H1 (cell line): ENCODE data around the gene DSTN. TPM values are rescaled to one million over a fixed set of nuclear protein-coding genes. Genes with fewer than 3 reads are reported as not detected.

Experiments
- CTCF ChIA-PET: fragments of 300-600 bp; sonication (Branson Sonifier 250); formaldehyde crosslinking; loops from one replicate; lab custom pipeline; 2021; ENCODE audit not compliant: partially characterized antibody; lab: Charles Lee
- POLR2A ChIA-PET: fragments of 300-600 bp; sonication (Branson Sonifier 250); formaldehyde crosslinking; loops from one replicate; lab custom pipeline; 2021; ENCODE audit warnings: inconsistent platforms; ENCODE audit not compliant: partially characterized antibody; lab: Charles Lee
- DNase-seq, 2 experiments: peaks; one replicate each; pipeline versions ENCODE4 v3.0.0 to v3.0.0-alpha.2; 2010 to 2022; ENCODE audit warnings: low spot score in 2 of 2, low read depth in 1 of 2, mixed read lengths in 1 of 2
- FAIRE-seq: peaks from 2 replicates; lab custom pipeline; 2011; peaks lifted over from hg19 to GRCh38; lab: Jason Lieb, UNC
- H2AFZ ChIP-seq: 2 replicates; pipeline ENCODE4 v1.8.1; 2012; ENCODE audit warnings: low read length, inconsistent platforms
- H2AK5ac ChIP-seq: 2 replicates; pipeline ENCODE4 v1.6.1; 2013; ENCODE audit warnings: low read depth, low read length
- H2BK120ac ChIP-seq: replicated peaks from 2 replicates; pipeline ENCODE3; 2013; ENCODE audit warnings: low read depth, low read length, inconsistent platforms
- H2BK12ac ChIP-seq: 2 replicates; pipeline ENCODE4 v1.6.1; 2013; ENCODE audit warnings: low read depth, low read length
- H2BK15ac ChIP-seq: 2 replicates; pipeline ENCODE4 v1.6.1; 2013; ENCODE audit warnings: low read length
- H2BK20ac ChIP-seq: 2 replicates; pipeline ENCODE4 v1.6.1; 2013; ENCODE audit warnings: low read length
- H2BK5ac ChIP-seq: 2 replicates; pipeline ENCODE4 v1.6.1; 2013; ENCODE audit warnings: low read depth, low read length
- H3K14ac ChIP-seq: 2 replicates; pipeline ENCODE4 v1.6.1; 2013; ENCODE audit warnings: inconsistent platforms; ENCODE audit not compliant: insufficient read length
- H3K18ac ChIP-seq: 2 replicates; pipeline ENCODE4 v1.6.1; 2013; ENCODE audit warnings: low read length; ENCODE audit errors: extremely low read depth
- H3K23ac ChIP-seq: 2 replicates; pipeline ENCODE4 v1.6.1; 2013; ENCODE audit warnings: inconsistent platforms; ENCODE audit not compliant: insufficient read length
- H3K23me2 ChIP-seq: 2 replicates; pipeline ENCODE4 v1.6.1; 2013; ENCODE audit warnings: low read depth, low read length
- H3K27ac ChIP-seq: 2 replicates; pipeline ENCODE4 v1.6.1; 2011; ENCODE audit warnings: low read depth, low read length, inconsistent platforms
- H3K27me3 ChIP-seq, 4 experiments: replicated peaks in 1 of 4; 1 replicate in 1 of 4; 2 replicates in 3 of 4; pipeline versions ENCODE4 v1.6.1 to v1.8.1; 2011 to 2013; ENCODE audit warnings: low read length in 3 of 4, mild to moderate bottlenecking in 3 of 4, inconsistent platforms in 2 of 4, mixed read lengths in 2 of 4, moderate library complexity in 1 of 4; ENCODE audit not compliant: control insufficient read depth in 3 of 4, insufficient read depth in 3 of 4; ENCODE audit errors: extremely low read depth in 1 of 4
- H3K36me3 ChIP-seq, 4 experiments: 2 replicates each; pipeline versions ENCODE4 v1.6.1 to v1.8.1; 2011 to 2013; ENCODE audit warnings: mild to moderate bottlenecking in 4 of 4, low read length in 3 of 4, moderate library complexity in 2 of 4, control low read depth in 1 of 4, inconsistent platforms in 1 of 4; ENCODE audit not compliant: insufficient read depth in 4 of 4, control insufficient read depth in 2 of 4
- H3K4ac ChIP-seq: replicated peaks from 2 replicates; pipeline ENCODE3; 2013; ENCODE audit warnings: low read length, low read depth, mixed read lengths, inconsistent platforms; ENCODE audit not compliant: insufficient read length
- H3K4me1 ChIP-seq, 4 experiments: replicated peaks in 1 of 4; 1 replicate in 1 of 4; 2 replicates in 3 of 4; pipeline versions ENCODE4 v1.6.1 to v1.8.1; 2011 to 2013; ENCODE audit warnings: low read length in 3 of 4, inconsistent platforms in 2 of 4, mixed read lengths in 1 of 4; ENCODE audit not compliant: insufficient read depth in 4 of 4, control insufficient read depth in 3 of 4
- H3K4me2 ChIP-seq, 2 experiments: 2 replicates each; pipeline versions ENCODE4 v1.6.1 to v1.8.1; 2011 to 2013; ENCODE audit warnings: low read depth in 2 of 2, low read length in 2 of 2, control low read depth in 1 of 2, inconsistent platforms in 1 of 2, mild to moderate bottlenecking in 1 of 2; ENCODE audit not compliant: insufficient read depth in 1 of 2
- H3K4me3 ChIP-seq, 4 experiments: fragments of 200-600, 300-600 bp in 1 of 4; sonication (generic), shearing (Covaris generic), sonication (Bioruptor Twin) in 1 of 4; 2 replicates each; pipeline versions ENCODE4 v1.5.1 to v1.8.1; 2011 to 2016; ENCODE audit warnings: low read length in 4 of 4, low read depth in 3 of 4, control low read depth in 2 of 4, inconsistent platforms in 2 of 4, mild to moderate bottlenecking in 2 of 4, mixed read lengths in 1 of 4, moderate library complexity in 1 of 4; ENCODE audit not compliant: insufficient read depth in 2 of 4; ENCODE audit errors: extremely low read depth in 1 of 4
- H3K56ac ChIP-seq: replicated peaks from 2 replicates; pipeline ENCODE3; 2013; ENCODE audit warnings: low read depth, mild to moderate bottlenecking, mixed read lengths, low read length, inconsistent platforms; ENCODE audit not compliant: insufficient read length
- H3K79me1 ChIP-seq: 2 replicates; pipeline ENCODE4 v1.6.1; 2013; ENCODE audit warnings: low read depth, low read length, control low read depth
- H3K79me2 ChIP-seq, 2 experiments: 2 replicates each; pipeline versions ENCODE4 v1.6.1 to v1.8.1; 2012 to 2013; ENCODE audit warnings: low read length in 2 of 2, mild to moderate bottlenecking in 2 of 2, inconsistent platforms in 1 of 2; ENCODE audit not compliant: insufficient read depth in 2 of 2, control insufficient read depth in 1 of 2
- H3K9ac ChIP-seq, 4 experiments: replicated peaks in 1 of 4; 1 replicate in 1 of 4; 2 replicates in 3 of 4; pipeline versions ENCODE4 v1.6.1 to v1.8.1; 2011 to 2013; ENCODE audit warnings: low read depth in 3 of 4, low read length in 3 of 4, control low read depth in 2 of 4, mild to moderate bottlenecking in 2 of 4, moderate library complexity in 2 of 4, inconsistent platforms in 1 of 4; ENCODE audit errors: extremely low read depth in 1 of 4
- H3K9me3 ChIP-seq, 2 experiments: 2 replicates each; pipeline versions ENCODE4 v1.6.1 to v1.8.1; 2012 to 2013; ENCODE audit warnings: mild to moderate bottlenecking in 2 of 2, moderate library complexity in 2 of 2, control low read depth in 1 of 2, inconsistent platforms in 1 of 2, low read depth in 1 of 2, low read length in 1 of 2, mixed read lengths in 1 of 2; ENCODE audit not compliant: insufficient read depth in 2 of 2
- H4K20me1 ChIP-seq, 2 experiments: replicated peaks in 1 of 2; 2 replicates each; pipeline versions ENCODE3 to v1.8.1; 2011 to 2013; ENCODE audit warnings: inconsistent platforms in 2 of 2, low read length in 2 of 2, mild to moderate bottlenecking in 1 of 2; ENCODE audit not compliant: insufficient read depth in 2 of 2, control insufficient read depth in 1 of 2
- H4K5ac ChIP-seq: 2 replicates; pipeline ENCODE4 v1.6.1; 2013; ENCODE audit warnings: low read length, low read depth, mixed read lengths, inconsistent platforms; ENCODE audit not compliant: insufficient read length
- H4K8ac ChIP-seq: 2 replicates; pipeline ENCODE4 v1.8.0; 2013; ENCODE audit warnings: mild to moderate bottlenecking, moderate library complexity, low read length, inconsistent platforms; ENCODE audit not compliant: insufficient read depth; ENCODE audit errors: extremely low read depth
- H4K91ac ChIP-seq: replicated peaks from 2 replicates; pipeline ENCODE3; 2013; ENCODE audit warnings: low read length, mixed read lengths, inconsistent platforms; ENCODE audit not compliant: insufficient read length
- GABPA ChIP-seq: IDR thresholded peaks from 2 replicates; pipeline ENCODE4 v1.6.1; 2011; ENCODE audit warnings: mild to moderate bottlenecking, low read length, moderate library complexity, borderline replicate concordance; ENCODE audit not compliant: insufficient read depth
- MAFK ChIP-seq: IDR thresholded peaks from 2 replicates; pipeline ENCODE4 v1.6.1; 2012; ENCODE audit warnings: low read depth, mild to moderate bottlenecking, improper control_type of control experiment, low read length
- NANOG ChIP-seq: IDR thresholded peaks from 2 replicates; pipeline ENCODE4 v1.6.1; 2011; ENCODE audit warnings: low read length, low read depth, mild to moderate bottlenecking, inconsistent platforms; ENCODE audit not compliant: insufficient read depth, poor library complexity, severe bottlenecking
- RAD21 ChIP-seq, 2 experiments: IDR thresholded peaks in 1 of 2; conservative IDR thresholded peaks in 1 of 2; 2 replicates each; pipeline ENCODE4 v1.6.1; 2011; ENCODE audit warnings: low read depth in 2 of 2, low read length in 2 of 2, improper control_type of control experiment in 1 of 2, inconsistent platforms in 1 of 2, mild to moderate bottlenecking in 1 of 2, moderate library complexity in 1 of 2
- RBBP5 ChIP-seq: IDR thresholded peaks from 2 replicates; pipeline ENCODE4 v1.7.1; 2012; ENCODE audit warnings: low read depth, mild to moderate bottlenecking, inconsistent platforms, low read length, moderate library complexity, borderline replicate concordance
- SIN3A ChIP-seq, 2 experiments: IDR thresholded peaks in 1 of 2; conservative IDR thresholded peaks in 1 of 2; 2 replicates each; pipeline ENCODE4 v1.6.1; 2011 to 2012; ENCODE audit warnings: low read length in 2 of 2, improper control_type of control experiment in 1 of 2, low read depth in 1 of 2, mild to moderate bottlenecking in 1 of 2
- whole genome bisulfite sequencing, 2 experiments: shearing (Covaris generic) in 1 of 2; methylation state at CpG; one replicate each; pipeline versions ENCODE4 v1.1.6 to v1.1.7; 2013 to 2015; ENCODE audit warnings: low lambda C conversion rate in 2 of 2, mixed read lengths in 2 of 2, inconsistent platforms in 1 of 2, low coverage in 1 of 2, missing lambda C conversion rate in 1 of 2; ENCODE audit not compliant: insufficient replicate concordance in 2 of 2, insufficient coverage in 1 of 2, insufficient read length in 1 of 2; ENCODE audit errors: extremely low coverage in 1 of 2, missing lambda C conversion rate in 1 of 2; 5-methylcytosine and 5-hydroxymethylcytosine counted together
- polyA plus RNA-seq, 7 experiments: library from polyadenylated mRNA; depleted of rRNA in 3 of 7; stranded (reverse) in 5 of 7; unstranded in 2 of 7; fragments of >200 nt in 5 of 7; fragments of 200-250 nt in 2 of 7; gene quantifications; 1 replicate in 5 of 7; 2 replicates in 1 of 7; 4 replicates in 1 of 7; pipeline versions ENCODE4 v1.2.1 to v1.2.3, GENCODE V29; 2011 to 2013; ENCODE audit warnings: missing spikeins in 2 of 7, mixed read lengths in 2 of 7
- total RNA-seq: library from RNA; stranded (reverse); fragmentation: NEBNext Ultra II Directional; extraction: Animal tissue kit (Norgen Biotek cat#: 25700); gene quantifications from 2 replicates; pipeline ENCODE4 v1.2.1, GENCODE V29; 2021
- TF ChIP-seq, protein P1 (sequence below), 3 experiments: IDR thresholded peaks; 1 replicate in 2 of 3; 2 replicates in 1 of 3; pipeline versions ENCODE4 v1.5.1 to v1.6.1; 2011; ENCODE audit warnings: low read length in 3 of 3, mild to moderate bottlenecking in 3 of 3, inconsistent platforms in 2 of 3, low read depth in 1 of 3, moderate library complexity in 1 of 3; ENCODE audit not compliant: insufficient read depth in 1 of 3; ENCODE audit errors: control extremely low read depth in 1 of 3
- TF ChIP-seq, protein P2 (sequence below): IDR thresholded peaks from 2 replicates; pipeline ENCODE4 v1.6.1; 2012; ENCODE audit warnings: inconsistent platforms
- TF ChIP-seq, protein P3 (sequence below): IDR thresholded peaks from 2 replicates; pipeline ENCODE4 v1.6.1; 2011; ENCODE audit warnings: low read depth, mild to moderate bottlenecking, low read length; ENCODE audit not compliant: insufficient read depth

Gene DSTN
- total and polyA plus RNA-seq, 2 of the 8 experiments (the other 6 are each of a cell fraction or from before 2014, with no cell fraction given) = 43.3 to 208 TPM

DNA sequence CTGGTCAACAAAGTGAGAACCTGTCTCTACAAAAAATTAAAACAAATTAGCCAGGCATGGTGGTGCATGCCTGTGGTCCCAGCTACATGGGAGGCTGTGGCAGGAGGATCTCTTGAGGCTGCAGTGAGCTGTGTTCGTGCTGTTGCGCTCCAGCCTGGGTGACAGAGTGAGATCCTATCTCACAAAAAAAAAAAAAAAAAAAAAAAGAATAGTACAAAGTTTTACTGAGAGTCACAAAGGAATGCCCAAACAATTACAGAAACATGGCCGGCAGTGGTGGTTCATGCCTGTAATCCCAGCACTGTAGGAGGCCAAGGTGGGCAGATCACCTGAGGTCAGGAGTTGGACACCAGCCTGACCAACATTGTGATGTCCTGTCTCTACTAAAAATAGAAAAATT is 14.8 kb upstream of the DSTN start:
- no peak overlapping the region for H3K56ac ChIP-seq
- H3K79me2 ChIP-seq = no peaks in the 10 kb centered on the region
- H3K4me2 ChIP-seq = no peak overlapping the region
- H2BK15ac ChIP-seq = no peak overlapping the region
- H4K5ac ChIP-seq = no peak overlapping the region
- CTCF ChIA-PET = no interaction called here
- no peak overlapping the region for H2AFZ ChIP-seq
- no peak overlapping the region for H3K18ac ChIP-seq
- H2BK5ac ChIP-seq = no peak overlapping the region
- H3K4ac ChIP-seq = no peak overlapping the region
- H3K23me2 ChIP-seq = no peaks in the 10 kb centered on the region
- no peak overlapping the region for H4K91ac ChIP-seq
- FAIRE-seq (no peak), DNase-seq (no peak)
- H2BK12ac ChIP-seq = no peak overlapping the region
- H3K27ac ChIP-seq = no peak overlapping the region
- no peak overlapping the region for H2AK5ac ChIP-seq
- H2BK20ac ChIP-seq = no peak overlapping the region
- H3K36me3 ChIP-seq = no peaks in the 10 kb centered on the region
- no peak overlapping the region for H3K9ac ChIP-seq
- WGBS, 2 experiments = 85% methylated on average over 3 of the region's 3 CpGs; no CpG with 5 or more reads in 1 of the 2 experiments
- peaks cover 6 to 10% (median 8%) of the 10 kb centered on the region in 4 experiments; a peak in 5 of 7 replicates for H3K4me1 ChIP-seq
- no peak overlapping the region for H2BK120ac ChIP-seq
- no peak overlapping the region for H3K4me3 ChIP-seq
- no peaks in the 10 kb centered on the region for H3K9me3 ChIP-seq
- no peak overlapping the region for H3K14ac ChIP-seq
- H3K23ac ChIP-seq = no peak overlapping the region
- no peaks in the 10 kb centered on the region for H4K20me1 ChIP-seq
- no peaks in the 10 kb centered on the region for H3K27me3 ChIP-seq
- no peaks in the 10 kb centered on the region for H3K79me1 ChIP-seq
- POLR2A ChIA-PET = interaction anchor here (1.0 kb wide), 1 partner anchor 11 kb away, joined by 3 read pairs; no protein-coding TSS in a partner anchor
- H4K8ac ChIP-seq = no peak overlapping the region
- TF ChIP-seq SIN3A (conservative IDR thresholded peaks at IDR 0.05 in 1 of 2, IDR thresholded peaks at IDR 0.05 in 1 of 2; ENCODE audit: low read depth in 1 of 2, low read length in 2 of 2) = no peak
- TF ChIP-seq, protein P1, sequence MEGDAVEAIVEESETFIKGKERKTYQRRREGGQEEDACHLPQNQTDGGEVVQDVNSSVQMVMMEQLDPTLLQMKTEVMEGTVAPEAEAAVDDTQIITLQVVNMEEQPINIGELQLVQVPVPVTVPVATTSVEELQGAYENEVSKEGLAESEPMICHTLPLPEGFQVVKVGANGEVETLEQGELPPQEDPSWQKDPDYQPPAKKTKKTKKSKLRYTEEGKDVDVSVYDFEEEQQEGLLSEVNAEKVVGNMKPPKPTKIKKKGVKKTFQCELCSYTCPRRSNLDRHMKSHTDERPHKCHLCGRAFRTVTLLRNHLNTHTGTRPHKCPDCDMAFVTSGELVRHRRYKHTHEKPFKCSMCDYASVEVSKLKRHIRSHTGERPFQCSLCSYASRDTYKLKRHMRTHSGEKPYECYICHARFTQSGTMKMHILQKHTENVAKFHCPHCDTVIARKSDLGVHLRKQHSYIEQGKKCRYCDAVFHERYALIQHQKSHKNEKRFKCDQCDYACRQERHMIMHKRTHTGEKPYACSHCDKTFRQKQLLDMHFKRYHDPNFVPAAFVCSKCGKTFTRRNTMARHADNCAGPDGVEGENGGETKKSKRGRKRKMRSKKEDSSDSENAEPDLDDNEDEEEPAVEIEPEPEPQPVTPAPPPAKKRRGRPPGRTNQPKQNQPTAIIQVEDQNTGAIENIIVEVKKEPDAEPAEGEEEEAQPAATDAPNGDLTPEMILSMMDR (IDR thresholded peaks at IDR 0.05; ENCODE audit: control extremely low read depth in 1 of 3, insufficient read depth in 1 of 3, low read depth in 1 of 3, low read length in 3 of 3) = no peak
- TF ChIP-seq RBBP5 = no peak
- TF ChIP-seq MAFK = no peak
- TF ChIP-seq, protein P2, sequence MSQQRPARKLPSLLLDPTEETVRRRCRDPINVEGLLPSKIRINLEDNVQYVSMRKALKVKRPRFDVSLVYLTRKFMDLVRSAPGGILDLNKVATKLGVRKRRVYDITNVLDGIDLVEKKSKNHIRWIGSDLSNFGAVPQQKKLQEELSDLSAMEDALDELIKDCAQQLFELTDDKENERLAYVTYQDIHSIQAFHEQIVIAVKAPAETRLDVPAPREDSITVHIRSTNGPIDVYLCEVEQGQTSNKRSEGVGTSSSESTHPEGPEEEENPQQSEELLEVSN = no peak
- no peak for TF ChIP-seq RAD21 (IDR thresholded peaks at IDR 0.05 in 1 of 2, conservative IDR thresholded peaks at IDR 0.05 in 1 of 2; ENCODE audit: low read depth in 2 of 2, low read length in 2 of 2)
- no peak for TF ChIP-seq NANOG
- TF ChIP-seq, protein P3, sequence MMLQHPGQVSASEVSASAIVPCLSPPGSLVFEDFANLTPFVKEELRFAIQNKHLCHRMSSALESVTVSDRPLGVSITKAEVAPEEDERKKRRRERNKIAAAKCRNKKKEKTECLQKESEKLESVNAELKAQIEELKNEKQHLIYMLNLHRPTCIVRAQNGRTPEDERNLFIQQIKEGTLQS = no peak
- TF ChIP-seq GABPA = no peak
